ENCODE measurements around the gene TMPRSS4. TPM values are rescaled to one million over a fixed set of nuclear protein-coding genes. Genes with fewer than 3 reads are reported as not detected.

TMPRSS4 gene
- total RNA-seq, 1 experiment from 2014 or later: 99.9 TPM

GRCh38 chr11:118042141-118042540, 34.7 kb upstream of the TMPRSS4 start:
- Mint-ChIP-seq H3K4me1 (ENCODE audit: low read depth, unreplicated experiment) (no peaks in the 10 kb centered on the region), H3K9me3 (ENCODE audit: low read depth, unreplicated experiment) (no peaks in the 10 kb centered on the region), H3K27me3 (ENCODE audit: unreplicated experiment) (no peaks in the 10 kb centered on the region), H3K36me3 (ENCODE audit: insufficient read depth, unreplicated experiment) (no peaks in the 10 kb centered on the region), H3K27ac (ENCODE audit: unreplicated experiment) (no peak overlapping the region), H3K4me3 (ENCODE audit: low read depth, unreplicated experiment) (no peak overlapping the region)
- intact Hi-C loops (cut with micrococcal nuclease; ENCODE audit: unreplicated experiment): no loop called here
- DNase-seq: no peak
- no peak for TF ChIP-seq CTCF (IDR thresholded peaks at IDR 0.05; ENCODE audit: unreplicated experiment)
- no TSS peak for BruUV-seq (replicated peaks)
- CTCF ChIA-PET: no interaction called here

GRCh38 chr11:118042796-118043195, 34.1 kb upstream of the TMPRSS4 start:
- Mint-ChIP-seq H3K9me3 (ENCODE audit: low read depth, unreplicated experiment) (no peaks in the 10 kb centered on the region), H3K36me3 (ENCODE audit: insufficient read depth, unreplicated experiment) (no peaks in the 10 kb centered on the region), H3K27ac (ENCODE audit: unreplicated experiment) (no peak overlapping the region), H3K4me1 (ENCODE audit: low read depth, unreplicated experiment) (no peaks in the 10 kb centered on the region), H3K4me3 (ENCODE audit: low read depth, unreplicated experiment) (no peak overlapping the region), H3K27me3 (ENCODE audit: unreplicated experiment) (no peaks in the 10 kb centered on the region)
- intact Hi-C loops (cut with micrococcal nuclease; ENCODE audit: unreplicated experiment): no loop called here
- no TSS peak for BruUV-seq (replicated peaks)
- CTCF ChIA-PET: no interaction called here
- no peak for DNase-seq
- TF ChIP-seq CTCF (IDR thresholded peaks at IDR 0.05; ENCODE audit: unreplicated experiment): no peak

- no peaks in the 10 kb centered on the region for H3K9me3 Mint-ChIP-seq (ENCODE audit: low read depth, unreplicated experiment)
- DNase-seq: no peak
- no peaks in the 10 kb centered on the region for H3K4me1 Mint-ChIP-seq (ENCODE audit: low read depth, unreplicated experiment)
- CTCF ChIA-PET: no interaction called here
- H3K4me3 Mint-ChIP-seq (ENCODE audit: low read depth, unreplicated experiment): no peak overlapping the region
- no peak overlapping the region for H3K27ac Mint-ChIP-seq (ENCODE audit: unreplicated experiment)
- no peaks in the 10 kb centered on the region for H3K27me3 Mint-ChIP-seq (ENCODE audit: unreplicated experiment)
- TF ChIP-seq CTCF (IDR thresholded peaks at IDR 0.05; ENCODE audit: unreplicated experiment): no peak
- intact Hi-C loops (cut with micrococcal nuclease; ENCODE audit: unreplicated experiment): no loop called here
- no peaks in the 10 kb centered on the region for H3K36me3 Mint-ChIP-seq (ENCODE audit: insufficient read depth, unreplicated experiment)
- no TSS peak for BruUV-seq (replicated peaks)
Observed at GRCh38 chr11:118045191-118045590, 31.7 kb upstream of the TMPRSS4 start.

- CTCF ChIA-PET: no interaction called here
- DNase-seq: no peak
- Mint-ChIP-seq H3K27ac (ENCODE audit: unreplicated experiment) (no peak overlapping the region), H3K4me1 (ENCODE audit: low read depth, unreplicated experiment) (no peaks in the 10 kb centered on the region), H3K9me3 (ENCODE audit: low read depth, unreplicated experiment) (no peaks in the 10 kb centered on the region), H3K36me3 (ENCODE audit: insufficient read depth, unreplicated experiment) (no peaks in the 10 kb centered on the region), H3K4me3 (ENCODE audit: low read depth, unreplicated experiment) (no peak overlapping the region), H3K27me3 (ENCODE audit: unreplicated experiment) (peaks cover 5% of the 10 kb centered on the region)
- no TSS peak for BruUV-seq (replicated peaks)
- intact Hi-C loops (cut with micrococcal nuclease; ENCODE audit: unreplicated experiment): no loop called here
- TF ChIP-seq CTCF (IDR thresholded peaks at IDR 0.05; ENCODE audit: unreplicated experiment): no peak
Observed at GRCh38 chr11:118046051-118046963, 30.6 kb upstream of the TMPRSS4 start.
